Measurements from ENCODE around the gene TRABD2B.

- no peak for TF ChIP-seq CTCF (IDR thresholded peaks at IDR 0.05)
- no peak for TF ChIP-seq POLR2A (IDR thresholded peaks at IDR 0.05)
Observed at GRCh38 chr1:47890779-47891178, 106.4 kb downstream of the TRABD2B start.

Data from body of pancreas (tissue), 4 donors.